Activated naive CD8-positive, alpha-beta T cell treated with anti-CD3 and anti-CD28 coated beads, Interleukin-2, amount 50 U/mL, for 16 hours (primary cell): ENCODE results near the gene IL23A.

Source experiments
- DNase-seq: peaks from one replicate; pipeline ENCODE4 v3.0.0-alpha.2; 2020; ENCODE audit warnings: low read depth, low spot score

Gene IL23A

DNA sequence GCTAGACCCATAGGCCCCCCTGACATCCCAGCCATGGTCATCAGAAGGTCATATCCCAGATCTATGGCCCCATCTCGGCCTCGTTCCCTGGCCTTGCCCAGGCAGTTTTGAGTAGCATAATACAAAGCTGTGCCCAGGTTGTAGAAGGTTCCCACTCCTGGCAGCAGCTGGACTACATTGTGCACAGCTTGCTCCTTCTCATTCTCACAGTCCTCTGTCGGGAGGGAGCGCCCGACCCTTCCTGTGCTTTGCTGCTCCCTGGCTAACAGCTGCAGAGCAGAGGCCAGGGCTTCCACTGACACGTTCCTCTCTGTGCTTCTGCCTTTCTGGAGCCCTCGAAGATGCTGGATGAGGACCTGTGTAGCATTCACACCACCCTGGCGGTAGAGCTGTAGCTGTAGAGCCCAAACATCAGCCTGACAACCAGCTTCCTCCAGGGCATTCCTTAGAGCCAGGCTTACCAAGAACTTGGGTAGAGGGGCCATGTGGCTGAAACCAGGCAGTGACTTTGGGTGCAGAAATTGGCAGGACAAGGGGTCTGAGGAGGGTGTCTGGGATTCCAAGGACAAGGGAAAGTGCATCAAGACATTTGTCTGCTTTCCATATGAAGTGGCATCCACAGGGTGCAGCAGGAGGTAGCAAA is 22.9 kb downstream of the IL23A start:
- DNase-seq = no peak

DNA sequence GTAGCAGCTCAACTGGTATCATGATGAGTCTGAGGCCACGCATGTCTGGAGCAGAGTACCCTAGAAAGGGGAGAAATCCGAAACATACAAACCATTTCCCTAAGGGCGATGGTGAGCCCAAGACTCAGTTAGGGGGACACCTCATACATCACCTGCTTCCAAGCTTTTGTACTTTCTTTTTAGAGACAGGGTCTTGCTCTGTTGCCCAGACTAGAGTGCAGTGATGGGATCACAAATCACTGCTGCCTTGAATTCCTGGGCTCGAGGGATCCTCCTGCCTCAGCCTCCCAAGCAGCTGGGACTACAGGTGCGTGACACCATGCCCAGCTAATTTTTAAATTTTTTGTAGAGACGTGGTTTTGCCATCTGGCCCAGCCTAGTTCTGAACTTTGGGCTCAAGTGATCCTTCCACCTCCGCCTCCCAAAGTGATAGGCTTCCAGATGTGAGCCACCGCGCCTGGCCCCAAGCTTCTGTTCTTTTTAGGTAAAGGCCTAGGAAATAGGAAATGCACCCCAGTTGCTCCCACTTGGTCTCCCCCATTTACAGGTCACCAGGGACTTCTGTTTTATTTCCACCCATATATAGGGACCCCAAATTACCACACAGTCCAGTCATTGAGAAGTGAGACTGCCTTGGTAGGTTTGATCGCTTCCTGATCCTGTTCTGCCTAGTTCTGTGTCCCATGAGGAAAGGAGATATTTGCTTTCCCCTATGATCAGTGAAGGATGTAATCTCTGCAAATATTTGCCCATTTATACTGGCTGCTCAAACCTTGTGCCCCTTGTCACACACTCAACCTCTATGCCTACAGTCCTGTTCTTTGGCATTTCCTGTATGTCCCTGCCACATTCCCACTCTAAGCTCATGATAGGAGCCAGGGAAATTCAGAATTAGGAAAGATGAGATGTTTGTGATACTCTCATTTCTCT is 23.7 kb downstream of the IL23A start, which contains the start of gene APOF:
APOF (minus strand) TSS at position 728 of the 930 bp plus-strand sequence; CDS start at position 616, 112 bp downstream.
- no peak for DNase-seq

DNA sequence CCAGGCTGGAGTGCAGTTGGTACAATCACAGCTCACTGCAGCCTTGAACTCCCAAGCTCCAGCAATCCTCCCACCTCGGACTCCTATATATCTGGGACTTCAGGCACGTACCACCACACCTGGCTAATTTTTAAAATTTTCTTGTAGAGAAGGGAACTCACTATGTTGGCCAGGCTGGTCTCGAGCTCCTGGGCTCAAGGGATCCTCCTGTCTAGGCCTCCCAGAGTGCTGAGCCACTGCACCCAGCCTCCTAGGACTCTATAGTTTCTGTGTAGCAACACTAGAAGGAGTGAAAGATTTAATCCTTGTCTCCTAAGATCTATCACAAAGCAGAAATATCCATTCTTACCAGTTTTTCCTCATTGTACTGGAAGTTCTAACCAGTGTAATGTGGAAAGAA is 28.3 kb downstream of the IL23A start:
- no peak for DNase-seq

DNA sequence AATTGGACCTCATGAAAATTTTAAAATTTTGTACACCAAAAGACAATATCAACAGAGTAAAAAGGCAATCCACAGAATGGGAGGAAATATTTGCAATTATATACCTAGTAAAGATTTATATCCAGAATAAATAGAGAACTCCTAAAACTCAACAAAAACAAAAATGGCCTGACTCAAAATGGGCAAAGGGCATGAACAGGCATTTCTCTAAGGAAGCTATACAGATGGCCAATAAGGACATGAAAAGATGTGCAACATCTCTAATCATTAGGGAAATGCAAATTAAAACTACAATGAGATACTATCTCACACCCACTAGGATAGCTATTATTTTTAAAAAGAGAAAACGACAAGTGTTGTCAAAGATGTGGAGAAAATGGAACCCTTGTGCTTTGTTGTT is 34.8 kb downstream of the IL23A start:
- no peak for DNase-seq

DNA sequence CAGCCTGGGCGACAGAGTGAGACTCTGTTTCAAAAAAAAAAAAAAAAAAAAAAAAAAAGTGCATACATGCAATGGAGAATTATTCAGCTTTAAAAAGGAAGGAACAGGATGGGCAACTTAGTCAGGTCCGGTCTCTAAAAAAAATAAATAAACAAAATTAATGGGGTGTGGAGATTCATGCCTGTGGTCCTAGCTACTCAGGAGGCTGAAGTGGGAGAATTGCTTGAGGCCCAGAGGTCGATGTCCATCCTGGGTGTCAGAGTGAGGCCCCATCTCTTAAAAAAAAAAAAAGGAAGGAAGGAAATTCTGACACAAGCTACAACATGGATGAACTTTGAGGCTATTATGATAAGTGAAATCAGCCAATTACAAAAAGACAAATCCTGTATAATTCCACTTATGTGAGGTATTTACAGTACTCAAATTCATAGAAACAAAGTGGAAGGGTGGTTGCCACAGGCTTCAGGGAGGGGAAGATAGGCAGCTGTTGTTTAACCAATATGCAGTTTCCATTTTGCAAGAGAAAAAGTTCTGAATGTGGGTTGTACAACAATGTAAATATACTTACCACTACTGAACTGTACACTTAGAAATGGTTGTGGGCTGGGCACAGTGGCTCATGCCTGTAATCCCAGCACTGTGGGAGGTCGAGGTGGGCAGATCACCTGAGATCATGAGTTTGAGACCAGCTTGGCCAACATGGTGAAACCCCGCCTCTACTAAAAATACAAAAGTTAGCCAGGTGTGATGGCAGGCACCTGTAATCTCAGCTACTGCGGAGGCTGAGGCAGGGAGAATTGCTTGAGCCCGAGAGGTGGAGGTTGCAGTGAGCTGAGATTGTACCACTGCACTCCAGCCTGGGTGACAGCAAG is 36.3 kb downstream of the IL23A start:
- DNase-seq = no peak

DNA sequence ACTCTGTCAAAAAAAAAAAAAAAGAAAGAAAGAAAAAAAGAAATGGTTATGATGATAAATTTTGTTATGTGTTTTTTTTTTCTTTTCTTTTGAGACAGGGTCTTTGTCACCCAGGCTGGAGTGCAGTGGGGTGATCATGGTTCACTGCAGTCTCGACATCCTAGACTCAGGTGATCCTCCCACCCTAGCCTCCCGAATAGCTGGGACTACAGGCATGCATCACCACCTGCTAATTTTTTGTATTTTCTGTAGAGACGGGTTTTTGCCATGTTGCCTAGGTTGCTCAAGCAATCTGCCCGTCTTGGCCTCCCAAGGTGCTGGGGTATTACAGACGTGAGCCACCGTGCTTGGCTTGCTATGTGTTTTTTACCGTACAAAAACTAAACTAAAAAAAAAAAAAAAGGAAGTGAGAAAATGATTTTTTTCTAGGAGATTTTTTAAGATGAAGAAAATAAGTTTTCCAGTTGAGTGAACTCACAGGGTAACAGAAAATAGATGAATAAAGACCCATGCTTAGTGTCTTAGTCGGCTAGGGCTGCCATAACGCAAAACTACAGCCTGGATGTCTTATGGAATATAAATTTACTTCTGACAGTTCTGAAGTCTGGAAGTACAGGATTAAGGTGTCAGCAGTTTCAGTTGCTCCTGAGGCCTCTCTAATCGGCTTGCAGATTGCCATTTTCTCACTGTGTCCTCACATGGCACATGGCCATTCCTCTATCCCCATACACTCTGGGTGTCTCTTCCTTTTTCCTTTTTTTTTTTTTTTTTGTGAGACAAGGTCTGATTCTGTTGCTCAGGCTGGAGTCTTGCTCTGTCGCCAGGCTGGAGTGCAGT is 37.1 kb downstream of the IL23A start:
- DNase-seq = no peak

DNA sequence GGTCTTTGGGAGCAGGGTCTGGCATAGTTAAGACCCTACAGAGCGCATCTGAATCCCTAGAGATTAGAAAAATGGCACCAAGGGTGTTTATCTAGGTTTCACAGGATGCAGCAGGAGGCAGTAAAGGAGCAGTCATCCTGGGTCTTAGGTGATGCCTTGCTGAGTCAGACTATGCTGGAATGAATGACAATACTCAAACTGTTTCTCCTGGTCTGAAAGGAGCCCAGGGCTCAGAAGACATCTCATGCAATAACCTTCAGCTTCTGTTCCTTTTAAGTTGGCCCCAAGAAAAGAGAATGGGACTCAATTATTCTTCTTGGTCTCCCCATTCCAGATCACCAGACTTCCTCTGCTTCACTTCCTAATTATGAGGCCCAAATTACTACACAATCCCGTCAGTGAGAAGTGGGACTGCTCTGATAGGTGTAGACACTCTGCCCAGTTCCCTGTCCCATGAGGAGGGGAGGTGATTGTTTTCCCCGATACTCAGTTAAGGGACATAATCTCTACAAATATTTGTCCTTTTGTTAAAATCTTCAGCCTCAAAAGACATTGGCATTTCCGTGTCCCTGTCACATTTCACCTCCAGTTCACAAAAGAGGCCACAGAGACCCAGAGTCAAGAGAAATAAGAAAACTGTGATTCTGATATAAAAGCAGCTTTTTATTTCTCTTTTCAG is 38.8 kb downstream of the IL23A start:
- no peak for DNase-seq

DNA sequence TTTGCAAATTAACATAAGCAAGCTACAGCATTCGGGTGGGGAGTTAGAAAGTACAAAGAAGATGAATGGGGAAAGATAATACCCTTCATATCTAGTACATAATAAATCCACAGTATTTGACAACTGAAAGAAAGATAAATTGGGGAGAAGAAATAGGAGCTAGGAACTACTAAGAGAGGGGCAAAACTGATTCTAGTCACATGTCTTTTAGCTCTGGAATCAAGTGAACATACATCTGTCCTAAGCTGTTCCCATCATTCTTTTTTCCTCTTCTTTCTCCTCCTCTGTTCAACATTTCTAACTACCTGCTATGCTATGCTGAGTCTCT is 39.3 kb downstream of the IL23A start:
- no peak for DNase-seq

DNA sequence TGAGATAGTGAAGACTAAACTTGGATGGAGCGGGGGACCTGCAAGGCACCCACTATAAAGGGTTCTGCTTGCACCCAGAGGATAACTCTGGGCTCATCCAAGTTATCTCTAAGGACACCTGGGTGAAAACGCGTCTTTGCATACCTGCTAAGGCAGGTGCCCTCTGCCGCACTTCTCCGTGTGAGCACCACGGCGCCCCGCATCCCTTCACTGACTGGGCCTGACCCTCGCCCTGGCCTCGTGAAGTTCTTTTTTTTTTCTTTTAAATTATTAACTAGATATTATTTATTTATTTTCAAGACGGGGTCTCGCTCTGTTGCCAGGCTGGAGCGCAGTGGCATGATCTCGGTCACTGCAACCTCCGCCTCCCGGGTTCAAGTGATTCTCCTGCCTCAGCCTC is 43.9 kb downstream of the IL23A start:
- no peak for DNase-seq

DNA sequence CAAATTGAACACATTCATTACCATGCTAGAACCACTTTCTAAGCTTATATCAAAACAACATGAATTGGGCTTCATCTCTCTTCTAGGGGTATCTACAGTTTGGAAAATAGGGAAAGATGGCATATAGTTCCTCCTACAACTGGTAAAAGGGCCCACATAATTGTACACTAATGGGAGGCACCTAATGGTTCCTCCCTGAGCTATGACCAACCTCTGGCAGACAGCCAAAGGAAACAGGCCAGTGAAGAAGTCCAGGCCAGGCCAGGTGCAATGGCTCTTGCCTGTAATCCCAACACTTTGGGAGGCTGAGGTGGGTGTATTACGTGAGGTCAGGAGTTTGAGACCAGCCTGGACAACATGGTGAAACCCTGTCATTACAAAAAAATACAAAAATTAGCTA is 47.2 kb downstream of the IL23A start:
- no peak for DNase-seq

DNA sequence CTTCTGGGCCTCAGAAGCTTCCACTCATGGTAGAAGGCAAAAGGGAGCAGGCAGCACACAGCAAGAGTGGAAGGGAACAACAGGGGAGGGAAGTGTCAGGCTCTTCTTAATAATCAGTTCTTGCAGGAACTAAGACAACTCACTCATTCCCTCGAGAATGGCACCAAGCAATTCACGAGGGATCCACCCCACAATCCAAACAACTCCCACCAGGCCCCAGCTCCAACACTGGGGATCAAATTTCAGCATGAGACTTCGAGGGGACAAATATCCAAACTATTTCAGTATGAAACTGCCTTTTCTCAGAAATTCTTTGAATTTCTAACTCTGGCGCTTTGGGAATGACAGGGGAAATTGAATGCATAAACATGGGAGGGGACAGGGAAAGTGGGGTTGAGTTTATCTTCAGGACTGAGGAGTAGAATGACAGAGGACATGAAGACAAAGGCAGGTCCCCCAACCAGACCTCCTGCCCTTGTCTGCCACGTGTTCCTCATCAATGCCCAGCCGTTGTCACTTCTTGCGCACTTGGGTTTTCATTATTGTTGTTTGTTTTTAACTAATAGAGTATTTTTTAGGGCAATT is 48.6 kb downstream of the IL23A start:
- no peak for DNase-seq

DNA sequence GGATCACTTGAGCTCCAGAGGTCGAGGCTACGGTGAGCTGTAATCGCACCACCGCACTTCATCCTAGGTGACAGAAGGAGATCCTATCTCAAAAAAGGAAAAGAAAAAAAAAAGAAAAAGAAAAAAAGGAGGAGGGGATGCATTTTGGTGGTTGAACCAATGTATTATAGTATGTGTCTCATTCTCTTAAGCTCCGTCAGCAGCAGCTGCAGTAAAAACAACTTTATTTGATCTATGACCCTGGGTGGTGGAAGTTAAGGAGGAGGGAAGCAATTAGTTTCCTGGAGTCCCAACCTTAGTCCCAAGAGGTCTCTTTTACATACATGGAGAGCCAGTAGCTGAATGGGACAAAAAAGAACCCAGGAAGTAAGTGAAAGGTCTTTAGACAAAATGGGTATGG is 50.7 kb downstream of the IL23A start:
- no peak for DNase-seq
